ENCODE measurements around the gene TBATA.
"Not testable (repeated sequence)": the region's sequence is repeated elsewhere in the genome, so short reads cannot be mapped to it uniquely, and the experiment has no call there.

TBATA gene

DNA sequence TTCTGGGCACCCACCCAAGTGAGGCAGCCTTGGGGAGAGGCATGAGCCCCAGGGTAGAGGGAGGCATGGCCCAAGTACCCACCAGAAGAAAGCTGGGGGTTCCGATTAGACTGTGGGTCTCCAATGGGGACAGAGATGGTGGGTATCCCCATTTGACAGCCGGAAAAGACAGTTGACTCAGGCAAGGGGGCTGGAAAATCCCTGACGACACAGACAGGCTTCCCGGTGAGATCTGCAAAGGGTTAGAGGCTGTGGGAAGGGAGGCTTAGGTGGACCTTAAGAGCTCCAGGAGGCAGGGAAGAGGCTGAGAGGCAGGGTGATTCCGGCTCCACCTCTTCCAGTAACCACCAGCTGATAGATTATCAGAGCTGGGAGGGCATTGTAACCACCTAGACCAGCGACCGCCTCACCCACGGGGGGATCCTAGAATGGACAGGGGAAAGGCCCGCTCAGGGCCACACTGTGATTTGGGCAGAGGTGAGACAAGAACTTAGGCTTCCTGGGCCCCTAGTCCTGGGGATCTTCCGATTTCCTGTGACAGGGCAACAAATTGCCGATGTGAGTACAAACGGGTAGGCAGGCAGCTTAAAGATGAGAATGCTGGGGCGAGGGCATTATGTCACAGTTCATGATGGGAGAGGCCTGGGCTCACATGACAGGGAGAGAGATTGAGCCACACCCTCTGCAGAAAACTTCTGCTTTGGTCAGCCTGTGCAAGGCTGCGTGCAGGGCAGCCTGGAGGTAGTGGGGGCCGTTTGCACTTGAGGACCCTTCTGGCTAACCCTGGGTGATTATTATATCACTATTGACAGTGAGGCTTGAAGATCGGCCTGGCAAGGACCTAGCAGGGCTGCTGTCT is 5.4 kb downstream of the TBATA start:
- no peak for DNase-seq (ENCODE audit: insufficient read length, low spot score)
- FAIRE-seq: no peak

DNA sequence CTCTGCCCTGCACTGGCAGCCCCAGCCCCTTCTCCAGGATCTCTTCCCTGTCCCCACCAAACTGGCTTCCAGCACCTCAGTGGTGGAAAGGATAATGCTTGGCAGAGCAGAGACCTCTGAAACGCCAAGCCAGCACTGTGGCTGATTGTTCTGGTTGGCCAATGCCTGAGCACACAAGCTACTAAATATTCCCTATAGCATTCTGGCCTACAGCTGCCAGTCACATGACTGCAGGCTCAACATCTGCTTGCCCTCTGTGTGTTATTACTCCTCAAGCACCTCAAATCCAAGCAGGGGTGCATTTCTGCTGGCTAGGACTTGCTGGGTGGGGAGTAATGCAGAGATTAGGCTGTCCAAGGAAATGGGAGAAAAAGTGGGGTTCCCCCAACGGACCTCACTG is 6.1 kb downstream of the TBATA start:
- DNase-seq (ENCODE audit: insufficient read length, low spot score) (no peak), FAIRE-seq (no peak)

DNA sequence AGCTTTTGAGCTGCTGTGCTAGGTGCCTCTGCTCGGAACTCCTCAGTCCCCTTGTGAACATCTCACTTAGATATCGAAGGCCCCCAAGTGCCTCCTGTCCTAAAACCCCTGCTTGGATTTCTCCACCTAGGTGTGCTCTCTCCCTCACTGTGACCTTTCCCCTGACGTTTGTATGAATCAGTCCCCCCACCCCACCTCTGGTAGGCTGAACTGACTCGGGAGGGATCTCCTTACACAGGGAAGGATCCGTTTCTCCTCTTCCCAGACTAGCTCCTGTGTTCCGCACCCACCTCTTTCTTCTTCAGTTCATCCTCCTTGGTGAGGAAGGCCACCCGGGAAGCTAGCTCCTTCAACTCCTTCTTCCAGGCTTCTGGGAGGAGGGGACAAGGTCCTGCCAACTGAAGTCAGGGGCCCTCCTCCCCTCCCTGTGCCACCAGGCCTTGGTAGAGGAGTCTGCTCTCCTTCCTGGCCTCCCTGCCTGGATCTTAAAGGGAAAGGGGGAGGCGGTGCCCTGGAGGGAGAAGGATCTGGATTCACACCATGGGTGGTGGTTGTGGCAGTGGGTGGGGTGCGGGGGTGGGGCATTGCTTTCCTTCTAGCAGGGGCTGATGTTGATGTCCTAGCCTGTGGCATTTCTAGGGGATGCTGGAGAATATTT is 6.8 kb downstream of the TBATA start:
- DNase-seq (ENCODE audit: insufficient read length, low spot score) (no peak), FAIRE-seq (no peak)

DNA sequence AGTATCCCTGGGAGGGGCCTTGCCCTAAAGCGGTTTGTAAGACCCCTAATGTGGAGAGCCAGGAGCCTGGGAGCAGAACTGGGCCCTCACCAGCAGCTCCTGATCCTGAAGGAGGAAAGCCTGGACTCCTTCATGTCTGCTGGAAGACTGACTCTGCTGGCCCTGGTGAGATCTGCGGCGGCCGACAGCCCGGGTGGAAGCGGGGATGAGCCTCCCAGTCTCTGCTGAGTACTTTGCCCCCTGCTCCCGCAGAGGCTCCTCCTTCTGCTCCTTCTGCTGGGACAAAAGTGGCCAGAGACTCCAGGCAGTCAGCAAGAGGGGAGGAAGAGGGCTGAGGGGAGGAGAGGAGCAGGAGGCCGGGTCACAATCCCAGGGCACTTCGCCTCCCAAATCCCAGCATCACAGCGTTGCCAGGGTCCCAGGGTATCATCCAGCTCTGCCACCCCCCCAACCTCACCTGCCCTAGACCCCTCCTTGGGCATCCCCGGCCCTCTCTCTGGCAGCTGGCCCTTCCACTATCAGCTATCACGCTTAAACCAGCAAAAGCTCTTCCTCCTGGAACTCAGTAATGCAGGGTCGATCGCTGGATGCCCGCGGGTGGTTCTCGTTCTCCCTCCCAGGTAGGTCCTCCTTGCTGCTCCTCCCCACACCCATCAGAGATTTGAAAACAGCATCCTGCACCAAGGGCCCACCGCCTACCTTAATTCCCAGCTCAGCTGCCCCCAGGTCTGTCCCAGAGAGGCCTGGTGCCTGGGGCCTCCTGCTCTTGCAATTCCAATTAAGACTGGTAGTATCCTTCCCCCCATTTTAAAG is 7.9 kb downstream of the TBATA start:
- DNase-seq (ENCODE audit: insufficient read length, low spot score) (no peak), FAIRE-seq (no peak)

DNA sequence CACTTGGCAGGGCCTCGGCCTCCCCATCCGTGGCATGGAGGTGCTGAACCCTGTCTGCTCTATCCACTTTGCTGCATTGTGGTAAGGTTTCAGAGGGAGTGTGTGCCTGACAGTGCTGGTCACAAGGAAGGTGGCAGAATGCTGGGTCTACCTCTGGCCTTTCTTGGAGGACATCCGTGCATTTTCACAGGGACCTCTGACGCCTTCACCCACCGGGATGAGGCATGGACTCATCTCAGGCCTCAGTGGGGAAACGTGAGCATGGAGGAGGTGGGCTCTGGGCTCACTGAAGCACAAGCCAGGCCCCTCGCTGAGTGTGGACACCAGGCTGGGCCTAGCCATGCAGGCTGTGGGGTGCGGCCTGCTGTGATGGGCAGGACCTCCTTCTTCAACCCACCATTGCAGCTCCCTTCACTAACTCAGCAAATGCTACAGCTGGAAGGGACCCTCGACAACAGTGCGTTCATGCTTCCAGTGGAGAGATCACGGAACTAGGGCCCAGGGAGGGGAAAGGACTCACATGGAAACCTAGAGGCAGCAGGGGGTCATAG is 8.6 kb downstream of the TBATA start:
- FAIRE-seq (no peak), DNase-seq (ENCODE audit: insufficient read length, low spot score) (no peak)

DNA sequence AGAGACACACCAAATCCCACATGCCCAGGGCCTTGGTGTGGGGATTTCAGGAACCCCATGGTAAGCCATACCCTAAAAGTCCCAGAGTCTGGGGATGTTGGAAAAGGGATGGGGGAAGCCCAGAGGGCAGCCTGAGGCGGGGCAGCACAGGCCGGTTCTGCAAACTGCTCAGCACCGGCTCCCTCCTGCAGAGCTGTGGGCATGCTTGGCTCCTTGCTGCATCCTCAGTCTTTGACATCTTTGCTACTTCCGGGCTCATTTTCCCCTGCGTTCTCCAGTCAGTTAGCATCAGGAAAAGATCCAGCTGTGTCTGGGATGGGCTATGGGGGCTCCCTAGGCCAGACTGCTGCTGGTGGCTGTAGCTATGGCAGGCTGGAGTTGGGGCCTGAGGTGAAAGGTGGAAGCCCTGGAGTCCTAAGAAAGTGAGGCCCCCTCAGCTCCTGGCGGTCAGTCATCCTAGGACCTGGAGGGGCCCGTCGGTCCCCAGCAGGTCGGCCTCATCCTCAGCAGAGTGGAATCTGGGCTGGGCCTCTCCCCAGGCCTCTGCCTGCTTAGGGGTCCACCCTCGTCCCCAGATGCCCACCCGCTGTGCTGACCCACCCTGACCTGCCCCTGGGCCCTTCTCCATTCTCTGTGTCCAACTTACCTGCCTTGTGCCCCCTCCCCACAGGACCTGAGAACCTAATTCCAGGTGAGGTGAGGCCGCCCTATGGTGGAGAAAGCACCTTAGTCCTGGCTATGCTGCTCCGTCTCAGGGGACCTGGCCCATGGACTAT is 9.3 kb downstream of the TBATA start:
- FAIRE-seq (no peak), DNase-seq (ENCODE audit: insufficient read length, low spot score) (no peak)

DNA sequence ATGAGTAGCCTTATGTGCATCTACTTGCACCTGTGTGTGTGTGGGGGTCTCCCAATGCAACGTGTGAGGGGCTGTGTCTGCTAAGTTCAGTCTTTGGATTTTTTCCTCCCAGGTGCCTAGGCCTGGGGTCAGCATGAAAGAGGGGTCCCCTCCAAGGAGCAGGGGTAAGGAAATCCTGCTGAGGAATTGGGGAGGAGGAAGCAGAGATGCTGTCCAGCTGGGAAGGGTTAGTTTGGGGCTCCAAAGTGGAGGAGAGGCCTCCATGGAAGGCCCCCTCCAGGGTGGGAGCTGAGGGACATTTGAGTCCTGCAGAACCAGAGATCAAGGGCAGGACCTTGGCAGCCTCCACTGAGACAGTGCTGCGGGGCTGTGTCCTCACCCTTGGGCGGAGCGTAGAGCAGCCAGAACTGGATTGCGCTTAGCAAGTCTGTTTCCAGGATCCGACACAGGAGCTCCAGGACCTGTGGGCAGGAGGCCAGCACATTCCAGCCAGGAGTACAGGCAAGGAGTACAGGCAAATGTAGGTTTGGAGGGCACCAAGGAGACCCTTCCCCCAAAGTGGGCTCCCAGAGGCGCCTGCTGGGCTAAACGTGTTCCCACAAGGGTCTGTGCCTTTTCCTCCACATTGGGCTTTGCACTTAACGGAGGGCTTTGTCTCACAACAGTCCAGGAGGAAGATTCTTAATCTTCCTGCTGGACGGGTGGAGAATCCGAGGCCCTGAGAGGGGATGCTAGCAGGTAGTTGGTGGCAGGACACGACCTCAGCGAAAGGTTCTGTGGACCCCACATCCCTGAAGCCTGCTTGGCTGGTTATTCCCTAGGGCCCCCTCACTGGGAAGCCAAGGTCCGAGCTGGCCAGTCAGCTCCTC is 10.1 kb downstream of the TBATA start:
- FAIRE-seq (no peak), DNase-seq (ENCODE audit: insufficient read length, low spot score) (no peak)

DNA sequence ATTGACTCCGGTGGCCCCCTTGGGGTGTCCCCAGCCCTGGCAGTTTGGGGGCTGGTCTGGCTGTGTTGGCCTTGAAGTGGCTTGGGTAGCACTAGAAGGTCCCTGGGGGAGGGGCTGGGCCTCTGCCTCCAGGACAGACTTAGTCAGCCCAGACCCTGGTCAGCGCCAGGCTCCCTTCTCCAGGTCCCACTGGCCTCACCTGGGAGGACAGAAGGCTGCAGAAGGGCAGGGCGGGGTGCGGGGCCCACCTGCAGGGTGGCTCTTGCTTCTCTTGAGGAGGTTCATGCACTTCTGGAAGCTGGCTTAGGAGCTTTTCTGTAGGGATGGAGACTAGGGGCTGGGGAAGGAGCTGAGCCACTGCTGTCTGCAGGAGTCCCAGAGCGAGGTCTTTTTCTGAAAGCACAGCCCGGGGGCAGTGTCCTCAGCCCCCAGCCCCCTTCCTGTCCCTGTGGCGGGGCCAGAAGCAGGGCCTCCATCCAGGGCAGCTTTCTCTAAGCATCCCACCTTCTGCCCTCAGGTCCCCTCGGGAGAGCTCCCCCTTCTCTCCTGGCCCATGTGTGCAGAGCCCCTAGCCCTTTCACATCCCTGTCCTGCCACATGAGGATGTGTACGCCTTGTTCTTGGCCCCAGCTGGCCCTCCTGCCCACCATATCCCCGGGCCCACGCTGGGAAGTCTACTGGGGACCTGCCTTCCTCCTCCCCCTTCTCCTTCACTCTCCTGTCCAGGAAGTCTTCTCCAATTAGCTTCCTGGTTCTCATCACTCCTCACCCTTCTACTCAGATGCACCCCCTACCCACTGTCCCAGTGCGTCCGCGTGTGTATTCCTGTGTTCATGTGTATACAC is 11.0 kb downstream of the TBATA start:
- FAIRE-seq: no peak
- no peak for DNase-seq (ENCODE audit: insufficient read length, low spot score)

DNA sequence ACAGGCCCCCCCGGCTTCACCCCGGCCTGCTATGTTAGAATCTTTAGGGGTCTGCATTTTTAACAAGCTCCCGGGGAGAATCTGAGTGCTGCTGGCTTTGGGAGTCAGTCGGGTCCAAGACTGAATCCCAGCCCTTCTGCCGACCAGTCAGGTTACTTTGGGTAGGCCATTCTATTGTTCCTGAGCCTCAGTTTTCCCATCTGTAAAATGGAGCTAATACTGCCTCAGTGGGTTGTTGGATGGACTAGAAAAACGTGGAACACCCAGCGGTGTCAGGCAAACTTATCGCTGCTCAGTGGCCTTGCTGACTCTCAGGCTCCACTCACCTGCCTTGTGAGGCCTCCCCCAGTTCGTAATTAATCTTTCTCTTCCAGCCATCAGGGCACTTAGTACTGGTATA is 11.7 kb downstream of the TBATA start:
- no peak for FAIRE-seq
- no peak for DNase-seq (ENCODE audit: insufficient read length, low spot score)

DNA sequence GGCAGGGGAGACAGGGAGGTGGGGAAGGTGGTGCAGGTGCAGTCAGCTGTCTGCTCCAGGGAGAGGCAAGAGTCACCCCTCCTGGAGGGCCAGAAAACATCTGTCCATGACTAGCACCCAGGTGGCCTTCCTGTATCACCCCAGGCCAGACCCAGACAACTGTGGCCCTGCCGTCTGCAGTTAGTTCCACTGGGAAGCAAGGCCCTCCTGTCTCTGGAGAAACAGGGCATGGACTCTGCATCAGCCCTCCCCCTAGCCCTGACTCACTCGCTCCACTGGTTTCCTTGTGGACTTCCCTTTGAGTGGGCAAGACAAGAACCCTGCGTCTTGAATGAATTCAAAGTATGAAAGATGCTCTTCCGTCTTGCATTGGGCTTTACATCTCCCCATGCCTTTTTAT is 12.6 kb downstream of the TBATA start:
- no peak for FAIRE-seq

DNA sequence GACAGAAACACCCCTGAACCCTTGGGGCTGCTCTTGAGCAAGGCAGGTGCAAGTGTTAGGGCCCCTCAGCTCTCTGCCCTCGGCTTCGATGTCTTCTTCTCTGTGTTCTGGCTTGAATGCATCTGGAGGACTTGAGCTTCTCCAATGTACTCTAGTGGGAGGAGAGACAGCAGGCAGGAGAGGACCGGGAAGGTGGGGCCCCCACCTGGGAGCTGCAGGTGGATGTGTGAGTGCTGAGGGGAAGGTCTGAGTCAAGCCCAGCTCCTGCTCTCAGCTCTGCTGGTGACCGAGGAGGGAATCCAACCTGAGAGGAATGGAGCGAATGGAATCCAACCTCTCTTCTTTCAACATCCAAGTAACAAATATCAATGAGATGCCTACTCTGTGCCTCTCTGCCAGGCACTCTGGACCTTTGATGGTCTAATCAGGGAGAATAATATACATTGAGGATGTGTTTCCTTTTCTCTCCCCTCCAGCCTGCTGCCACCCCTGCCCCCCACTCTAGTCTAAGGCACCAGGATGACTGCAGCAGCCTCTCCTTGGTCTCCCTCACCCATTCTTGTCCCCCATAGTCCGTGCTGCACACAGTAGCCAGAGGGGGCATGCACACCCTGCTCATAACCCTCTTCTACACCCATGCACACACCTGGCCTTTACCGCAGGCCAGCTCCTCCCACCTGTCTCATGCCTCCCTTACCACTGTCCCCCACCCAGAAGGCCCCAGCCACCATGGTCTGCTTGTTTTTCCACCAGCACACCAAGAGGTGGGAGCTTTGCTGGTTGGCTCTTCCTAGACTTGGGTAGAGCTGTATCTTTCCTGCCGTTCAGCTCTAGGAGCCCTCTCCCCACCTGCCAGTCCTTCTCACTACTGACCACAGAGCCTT is 13.6 kb downstream of the TBATA start:
- FAIRE-seq (no peak), DNase-seq (ENCODE audit: insufficient read length, low spot score) (no peak)

More for the DNA sequence above, 12.6 kb downstream of the TBATA start:
- DNase-seq (ENCODE audit: insufficient read length, low spot score): no peak

DNA sequence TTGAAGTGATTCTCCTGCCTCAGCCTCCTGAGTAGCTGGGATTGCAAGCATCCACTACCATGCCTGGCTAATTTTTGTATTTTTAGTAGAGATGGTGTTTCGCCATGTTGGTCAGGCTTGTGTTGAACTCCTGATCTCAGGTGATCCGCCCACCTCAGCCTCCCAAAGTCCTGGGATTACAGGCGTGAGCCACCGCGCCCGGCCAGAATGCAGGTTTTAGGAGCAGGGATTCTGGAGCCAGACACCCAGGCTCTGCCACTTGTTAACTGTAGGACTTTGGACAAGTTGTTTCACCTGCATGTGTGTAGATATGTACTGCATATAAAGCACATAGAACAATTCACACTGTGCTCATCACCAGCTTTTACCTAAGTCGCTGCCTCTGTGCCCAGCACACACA is 14.7 kb downstream of the TBATA start:
- not testable (repeated sequence) for FAIRE-seq; DNase-seq (ENCODE audit: insufficient read length, low spot score)

DNA sequence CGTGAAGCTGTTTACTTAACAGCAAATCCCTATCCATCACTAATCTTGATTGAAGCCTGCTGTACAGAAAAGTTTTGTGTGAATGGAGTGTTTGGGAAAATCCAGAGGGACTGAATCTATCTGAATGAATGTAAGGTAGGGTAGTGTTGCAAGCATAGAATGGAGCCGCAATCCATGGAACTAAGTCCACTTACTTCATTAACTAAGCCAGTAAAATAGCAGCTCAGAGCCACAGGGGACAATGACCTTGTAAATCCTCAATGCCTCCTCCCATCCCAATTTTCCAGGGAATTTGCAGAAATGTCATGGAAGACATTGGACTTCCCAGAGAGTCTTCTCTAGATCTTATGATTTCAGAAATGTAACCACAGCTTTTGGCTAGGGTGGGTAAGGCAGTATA is 15.2 kb downstream of the TBATA start:
- no peak for DNase-seq (ENCODE audit: insufficient read length, low spot score)
- no peak for FAIRE-seq

DNA sequence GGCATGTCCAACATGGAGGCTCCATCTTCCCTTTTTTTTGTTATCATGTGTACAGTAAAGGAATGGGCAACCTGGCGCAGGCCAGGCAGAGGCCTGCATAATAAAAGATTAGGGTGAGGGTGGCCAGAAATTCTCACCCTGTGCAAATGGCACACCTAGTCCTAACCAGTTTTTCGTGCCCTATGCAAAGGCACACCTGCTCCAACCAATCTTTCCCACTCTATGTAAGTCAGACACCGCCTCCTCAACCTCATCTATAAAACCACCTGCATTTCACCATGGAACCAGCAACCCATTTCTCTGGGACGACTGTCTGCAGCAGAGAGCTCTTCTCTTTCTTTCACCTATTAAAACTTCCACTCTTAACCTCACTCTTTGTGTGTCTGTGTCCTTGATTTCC is 16.1 kb downstream of the TBATA start:
- DNase-seq (ENCODE audit: insufficient read length, low spot score): no peak

DNA sequence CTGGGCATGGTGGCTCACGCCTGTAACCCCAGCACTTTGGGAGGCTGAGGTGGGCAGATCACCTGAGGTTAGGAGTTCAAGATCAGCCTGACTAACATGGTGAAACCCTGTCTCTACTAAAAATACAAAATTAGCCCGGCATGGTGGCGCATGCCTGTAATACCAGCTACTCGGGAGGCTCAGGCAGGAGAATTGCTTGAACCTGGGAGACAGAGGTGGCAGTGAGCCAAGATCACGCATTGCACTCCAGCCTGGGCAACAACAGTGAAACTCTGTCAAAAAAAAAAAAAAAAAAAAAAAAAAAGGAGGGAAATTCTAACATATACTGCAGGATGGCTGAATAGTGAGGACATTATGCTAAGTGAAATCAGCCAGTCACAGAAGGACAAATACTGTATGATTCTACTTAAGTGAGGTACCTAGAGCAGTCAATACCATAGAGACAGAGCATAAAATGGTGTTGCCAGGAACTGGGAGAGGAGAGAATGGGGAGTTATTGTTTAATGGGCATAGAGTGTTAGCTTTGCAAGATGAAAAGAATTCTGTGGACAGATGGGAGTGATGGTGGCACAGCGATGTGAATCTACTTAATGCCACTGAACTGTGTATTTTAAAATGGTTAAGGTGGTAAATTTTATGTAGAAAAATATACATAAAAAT is 17.0 kb downstream of the TBATA start:
- not testable (repeated sequence) for FAIRE-seq; DNase-seq (ENCODE audit: insufficient read length, low spot score)

More for the DNA sequence above, 16.1 kb downstream of the TBATA start:
- no peak for FAIRE-seq

DNA sequence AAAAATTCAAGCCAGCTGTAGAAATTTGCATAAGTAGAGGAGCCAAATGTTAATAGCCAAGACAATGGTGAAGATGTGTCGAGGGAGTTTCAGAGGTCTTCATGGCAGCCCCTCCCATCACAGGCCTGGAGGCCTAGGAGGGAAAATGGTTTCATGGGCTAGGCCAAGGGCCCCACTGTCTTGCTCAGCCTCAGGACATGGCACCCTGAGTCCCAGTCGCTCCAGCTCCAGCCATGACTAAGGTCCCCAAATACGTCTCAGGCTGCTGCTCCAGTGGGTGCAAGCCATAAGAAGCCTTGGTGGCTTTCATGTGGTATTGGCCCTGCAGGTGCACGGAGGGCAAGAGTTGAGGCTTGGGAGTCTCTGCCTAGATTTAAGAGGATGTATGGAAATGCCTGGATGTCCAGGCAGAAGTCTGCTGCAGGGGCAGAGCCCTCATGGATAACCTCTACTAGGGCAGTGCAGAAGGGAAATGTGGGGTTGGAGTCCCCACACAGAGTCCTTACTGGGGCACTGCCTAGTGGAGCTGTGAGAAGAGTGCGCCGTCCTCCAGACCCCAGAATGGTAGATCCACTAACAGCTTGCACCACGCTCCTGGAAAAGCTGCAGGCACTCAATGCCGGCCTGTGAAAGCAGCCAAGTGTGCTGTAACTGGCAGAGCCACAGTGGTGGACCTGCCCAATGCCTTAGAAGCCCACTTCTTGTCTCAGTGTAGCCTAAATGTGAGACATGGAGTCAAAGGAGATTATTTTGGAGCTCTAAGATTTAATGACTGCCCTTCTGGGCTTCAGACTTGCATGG is 19.2 kb downstream of the TBATA start:
- FAIRE-seq (no peak), DNase-seq (ENCODE audit: insufficient read length, low spot score) (no peak)
